GM18520 (cell line): Measurements from ENCODE around the gene ZBTB18.
"Not testable (repeated sequence)": the region's sequence is repeated elsewhere in the genome, so short reads cannot be mapped to it uniquely, and the experiment has no call there.

Source experiments
- ATAC-seq: cut with Tn5 transposase; IDR thresholded peaks from one replicate; pipeline ENCODE4 v1.9.1; 2021; ENCODE audit not compliant: unreplicated experiment

ZBTB18 gene

GRCh38 chr1:244041466-244042120 is 9.5 kb upstream of the ZBTB18 start:
- ATAC-seq, result no peak

- ATAC-seq, result no peak
Observed at GRCh38 chr1:244042293-244042692, 8.8 kb upstream of the ZBTB18 start.

GRCh38 chr1:244044423-244044822 is 6.7 kb upstream of the ZBTB18 start:
- no peak for ATAC-seq

GRCh38 chr1:244046254-244046653 is 4.8 kb upstream of the ZBTB18 start:
- not testable (repeated sequence) for ATAC-seq

- no peak for ATAC-seq
Observed at GRCh38 chr1:244046907-244047611, 4.0 kb upstream of the ZBTB18 start.

GRCh38 chr1:244047621-244048255 is 3.3 kb upstream of the ZBTB18 start:
- ATAC-seq, result peak; percentile 72

- peak; percentile 55 for ATAC-seq
Observed at GRCh38 chr1:244048256-244049161, 2.6 kb upstream of the ZBTB18 start.

GRCh38 chr1:244049162-244050013 is 1.7 kb upstream of the ZBTB18 start:
- ATAC-seq, result no peak

GRCh38 chr1:244050014-244050834 is 859 bp upstream of the ZBTB18 start:
- no peak for ATAC-seq

- no peak for ATAC-seq
Observed at GRCh38 chr1:244052016-244052727, 1.1 kb downstream of the ZBTB18 start.

- no peak for ATAC-seq
Observed at GRCh38 chr1:244052728-244053312, 1.7 kb downstream of the ZBTB18 start.

GRCh38 chr1:244053831-244054230 is 2.7 kb downstream of the ZBTB18 start:
- no peak for ATAC-seq

GRCh38 chr1:244054247-244054923 is 3.3 kb downstream of the ZBTB18 start:
- ATAC-seq, result no peak

- ATAC-seq, result no peak
Observed at GRCh38 chr1:244054924-244055263, 3.8 kb downstream of the ZBTB18 start.

- ATAC-seq, result no peak
Observed at GRCh38 chr1:244056577-244056976, 5.5 kb downstream of the ZBTB18 start.

- no peak for ATAC-seq
Observed at GRCh38 chr1:244057474-244058385, 6.6 kb downstream of the ZBTB18 start.

- ATAC-seq, result no peak
Observed at GRCh38 chr1:244060117-244060516, 9.0 kb downstream of the ZBTB18 start.
